NCI-H146 treated with DMSO at 0.1 percent for 48 hours (cell line): Measurements from ENCODE around the gene LSP1.

Experiments used
- DNase-seq: peaks from one replicate; lab custom pipeline; 2025; ENCODE audit not compliant: unreplicated experiment; lab: John Stamatoyannopoulos, UW

LSP1 gene

GRCh38 chr11:1926156-1927025, 73.5 kb downstream of the LSP1 start:
- no peak for DNase-seq

GRCh38 chr11:1927026-1927847, 74.4 kb downstream of the LSP1 start:
- DNase-seq = no peak

- no peak for DNase-seq
Observed at GRCh38 chr11:1927848-1928469, 75.1 kb downstream of the LSP1 start.

GRCh38 chr11:1928470-1928890, 75.6 kb downstream of the LSP1 start:
- no peak for DNase-seq

- DNase-seq = no peak
Observed at GRCh38 chr11:1928891-1929541, 76.1 kb downstream of the LSP1 start.

- DNase-seq = no peak
Observed at GRCh38 chr11:1929621-1930461, 77.0 kb downstream of the LSP1 start.

- no peak for DNase-seq
Observed at GRCh38 chr11:1930462-1930830, 77.6 kb downstream of the LSP1 start.

GRCh38 chr11:1931341-1932104, 78.6 kb downstream of the LSP1 start:
- DNase-seq = no peak

GRCh38 chr11:1932105-1932480, 79.2 kb downstream of the LSP1 start:
- no peak for DNase-seq

- DNase-seq = no peak
Observed at GRCh38 chr11:1932681-1933080, 79.8 kb downstream of the LSP1 start.

- DNase-seq = no peak
Observed at GRCh38 chr11:1933416-1934334, 80.8 kb downstream of the LSP1 start.

- no peak for DNase-seq
Observed at GRCh38 chr11:1934335-1935155, 81.7 kb downstream of the LSP1 start.

GRCh38 chr11:1935156-1936071, 82.5 kb downstream of the LSP1 start:
- DNase-seq = no peak

GRCh38 chr11:1936072-1936780, 83.3 kb downstream of the LSP1 start:
- DNase-seq = no peak

- no peak for DNase-seq
Observed at GRCh38 chr11:1936781-1937615, 84.1 kb downstream of the LSP1 start.
